NB4 (cell line): ENCODE data around the gene FRRS1L.

Source experiments
- CTCF ChIP-seq: IDR thresholded peaks from one replicate; pipeline ENCODE4 v1.5.1; 2012; ENCODE audit warnings: low read depth, low read length
- MAX ChIP-seq: IDR thresholded peaks from 2 replicates; pipeline ENCODE4 v1.6.1; 2011; ENCODE audit warnings: low read depth, low read length
- MYC ChIP-seq: IDR thresholded peaks from 2 replicates; pipeline ENCODE4 v1.6.1; 2011; ENCODE audit warnings: low read depth, low read length
- POLR2A ChIP-seq: IDR thresholded peaks from 2 replicates; pipeline ENCODE4 v1.6.1; 2011; ENCODE audit warnings: mild to moderate bottlenecking; ENCODE audit not compliant: insufficient read length; ENCODE audit errors: extremely low read depth

GRCh38 chr9:109100543-109101201 is 66.4 kb downstream of the FRRS1L start:
- TF ChIP-seq CTCF = no peak
- no peak for TF ChIP-seq POLR2A
- no peak for TF ChIP-seq MYC
- no peak for TF ChIP-seq MAX
